Non-pigmented ciliary epithelial cell (primary cell): ENCODE results near the gene SDF4.

Experiments used
- DNase-seq: peaks from one replicate; pipeline ENCODE4 v3.0.0-alpha.2; 2010; ENCODE audit warnings: low read depth

SDF4 gene

DNA sequence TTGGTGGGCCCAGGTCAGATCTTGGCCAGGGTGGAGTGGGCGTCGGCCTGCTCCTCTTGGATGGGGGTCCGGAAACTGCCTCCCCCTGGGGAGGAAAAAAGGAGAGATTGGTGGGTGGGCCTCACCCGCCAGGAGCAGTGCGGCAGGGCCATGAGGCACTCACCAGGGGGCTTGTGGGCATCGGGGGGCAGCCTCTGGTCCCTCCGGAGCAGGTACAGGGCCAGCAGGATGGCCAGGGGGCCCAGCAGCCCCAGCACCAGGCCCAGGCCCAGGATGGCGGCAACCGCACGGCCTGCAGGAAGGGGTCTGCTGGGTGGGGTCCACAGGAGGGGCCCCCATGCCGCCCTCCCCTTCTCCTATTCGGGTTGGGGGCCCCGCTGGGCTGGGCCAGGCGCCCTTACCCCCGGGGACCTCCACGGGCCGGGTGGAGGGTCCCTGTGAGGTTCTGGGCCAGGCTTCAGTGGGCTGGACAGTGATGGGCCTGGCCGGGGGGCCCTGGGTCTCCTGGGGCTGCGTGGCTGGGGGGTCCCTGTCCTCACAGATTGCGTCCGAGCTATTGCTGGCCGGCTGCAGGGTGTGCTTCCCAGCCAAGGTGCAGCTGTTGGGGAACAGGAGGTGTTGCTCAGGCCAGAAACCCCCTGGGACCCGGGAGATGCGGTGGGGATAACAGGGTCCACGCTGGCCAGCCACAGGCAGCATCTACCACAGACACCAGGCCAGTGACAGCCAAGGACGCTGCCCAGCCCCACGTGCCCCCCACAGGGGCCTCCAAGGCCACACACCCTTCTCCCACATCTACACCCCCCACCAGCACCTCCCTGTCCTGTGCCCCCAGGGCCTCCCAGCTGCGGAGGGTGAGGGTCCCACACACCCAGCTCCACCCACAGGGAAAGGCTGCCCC is 20.0 kb downstream of the SDF4 start:
- no peak for DNase-seq

DNA sequence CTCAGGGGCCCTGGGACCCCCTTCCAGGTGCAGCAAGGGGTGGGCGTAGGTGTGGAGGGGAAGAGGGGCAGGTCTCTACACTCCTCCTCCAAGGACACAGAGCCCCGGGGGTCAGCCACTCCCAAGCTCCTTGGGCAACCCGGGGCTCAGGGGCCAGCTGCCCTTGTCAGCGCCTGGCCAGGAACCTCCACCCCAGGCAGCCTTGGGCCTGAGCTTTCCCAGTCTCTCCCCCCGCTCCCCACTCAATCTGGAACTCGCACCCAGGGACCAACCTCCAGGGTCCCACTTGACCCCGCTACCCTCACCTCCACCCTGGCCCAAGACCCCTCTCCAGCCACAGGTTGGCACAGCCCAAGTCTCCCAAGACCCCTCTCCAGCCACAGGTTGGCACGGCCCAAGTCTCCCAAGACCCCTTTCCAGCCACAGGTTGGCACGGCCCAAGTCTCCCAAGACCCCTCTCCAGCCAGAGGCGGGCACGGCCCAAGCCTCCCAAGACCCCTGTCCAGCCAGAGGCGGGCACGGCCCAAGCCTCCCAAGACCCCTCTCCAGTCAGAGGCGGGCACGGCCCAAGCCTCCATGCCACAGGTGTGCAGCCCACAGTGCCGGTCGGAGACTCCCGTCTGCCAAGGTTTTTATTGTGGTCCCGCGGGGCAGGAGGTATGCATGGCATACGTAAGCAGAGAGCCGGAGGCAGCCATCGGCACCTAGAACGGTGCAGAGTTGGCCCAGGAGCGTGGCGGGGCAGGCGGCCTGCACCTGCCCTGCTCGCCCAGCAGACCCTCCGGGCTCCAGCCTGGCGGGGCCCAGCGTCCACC is 20.9 kb downstream of the SDF4 start:
- DNase-seq = no peak

DNA sequence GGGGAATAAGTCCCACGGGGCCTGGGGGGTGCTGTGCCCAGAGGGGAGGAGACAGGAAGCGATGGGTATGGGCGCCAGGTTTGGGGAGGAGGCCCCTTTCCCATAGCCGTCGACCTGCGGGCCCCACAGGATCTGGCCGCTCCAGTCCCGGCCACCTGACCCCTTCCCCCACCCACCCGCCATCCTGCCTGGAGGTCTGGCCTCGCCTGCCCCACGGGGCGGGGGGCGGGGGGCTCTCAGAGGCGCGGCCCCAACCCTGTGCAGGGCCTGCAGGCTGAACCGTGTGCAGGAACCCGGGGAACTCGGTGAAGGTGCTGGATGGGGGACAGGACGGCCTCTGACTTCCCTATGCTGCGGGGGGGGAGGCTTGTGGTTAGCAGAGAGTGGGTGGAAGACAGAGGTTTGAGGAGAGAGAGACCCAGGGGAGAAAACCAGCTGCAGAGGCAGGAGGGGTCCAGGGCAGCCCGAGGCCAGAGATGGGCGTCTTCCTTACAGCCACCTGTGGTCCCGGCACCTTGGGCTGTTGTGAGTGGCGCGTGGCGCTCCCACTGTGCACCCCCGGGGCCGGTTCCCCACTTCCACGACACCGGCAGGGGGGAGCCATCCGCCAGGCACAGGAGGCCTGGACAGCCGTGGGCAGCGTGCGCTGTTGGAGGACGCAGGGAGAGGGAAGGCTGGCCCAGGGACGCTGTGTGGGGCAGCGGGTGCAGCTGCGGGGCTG is 22.9 kb downstream of the SDF4 start:
- DNase-seq = no peak

DNA sequence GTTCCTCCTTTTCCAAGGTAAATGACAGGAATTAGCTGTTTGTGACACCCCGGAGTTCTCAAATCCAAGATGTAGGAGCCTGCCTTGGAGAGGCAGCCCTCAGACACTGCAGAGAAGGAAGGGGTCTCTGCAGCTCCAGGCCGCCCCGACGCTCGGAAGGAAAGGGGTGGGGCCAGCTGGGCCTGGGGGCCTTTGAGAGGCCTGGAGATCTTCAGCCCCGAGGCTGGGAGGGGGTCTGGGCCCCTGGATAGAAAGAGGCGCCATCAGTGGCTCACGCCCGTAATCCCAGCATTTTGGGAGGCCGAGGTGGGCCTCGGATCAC is 24.3 kb downstream of the SDF4 start:
- no peak for DNase-seq

DNA sequence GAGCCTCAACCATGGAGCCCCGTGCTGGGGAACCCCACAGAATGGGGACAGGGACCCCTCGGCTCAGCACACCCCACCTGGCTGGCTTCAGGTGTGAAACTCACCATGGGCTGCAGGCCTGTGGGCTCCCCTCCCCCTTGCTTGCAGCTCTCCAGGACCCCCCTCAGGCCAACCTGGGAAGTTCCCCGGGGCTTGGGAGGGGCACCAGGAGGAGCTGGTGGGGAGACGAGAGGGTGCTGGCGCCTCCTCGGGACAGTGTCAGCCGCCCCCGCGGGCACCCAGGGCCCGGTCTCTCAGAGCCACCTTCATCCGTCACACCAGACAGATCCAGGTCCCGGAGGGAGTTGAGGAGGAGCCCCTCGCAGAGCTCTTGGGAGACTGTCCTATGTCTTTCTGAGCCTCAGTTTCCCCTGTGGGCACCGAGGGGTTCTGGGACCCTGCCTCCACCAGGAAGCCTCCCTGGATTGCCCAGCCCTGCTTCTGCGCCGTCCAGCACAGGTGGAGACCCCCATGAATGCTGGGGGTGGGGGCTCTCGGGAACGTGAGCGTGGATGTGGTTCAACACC is 24.8 kb downstream of the SDF4 start:
- no peak for DNase-seq

DNA sequence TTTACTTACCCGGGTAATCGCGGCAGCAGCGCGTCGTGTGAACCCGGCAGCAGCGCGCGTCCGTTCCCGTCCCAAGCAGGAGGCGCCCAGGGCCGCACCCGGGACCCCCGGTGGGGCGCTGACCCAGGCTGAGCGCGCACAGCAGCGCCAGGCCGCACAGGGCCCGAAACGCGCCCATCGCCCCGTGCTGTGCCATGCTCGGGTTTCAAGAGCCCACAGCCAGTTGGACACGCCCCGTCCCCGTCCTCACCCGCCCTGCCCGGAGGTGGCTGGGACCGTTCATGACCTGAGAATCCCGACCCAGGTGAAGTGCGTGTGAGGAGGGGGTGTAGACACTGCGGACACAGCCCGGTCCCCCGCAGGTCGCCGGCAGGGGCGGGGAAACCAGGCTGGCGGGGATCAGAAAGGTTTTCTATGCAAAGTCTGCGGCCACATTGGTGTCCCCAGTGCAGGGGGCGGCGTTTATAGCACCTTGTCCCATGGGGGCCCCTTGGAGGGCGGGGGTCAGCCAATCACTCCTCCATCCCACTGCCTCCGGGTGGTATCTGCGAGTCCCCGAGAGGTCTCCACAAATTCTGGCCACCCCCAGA is 25.3 kb downstream of the SDF4 start, which contains the start of gene TNFRSF18:
Gene TNFRSF18, minus strand, starts transcription at position 217 of the 590 bp plus-strand sequence. Its CDS starts 21 bp downstream, at position 196.
- no peak for DNase-seq

DNA sequence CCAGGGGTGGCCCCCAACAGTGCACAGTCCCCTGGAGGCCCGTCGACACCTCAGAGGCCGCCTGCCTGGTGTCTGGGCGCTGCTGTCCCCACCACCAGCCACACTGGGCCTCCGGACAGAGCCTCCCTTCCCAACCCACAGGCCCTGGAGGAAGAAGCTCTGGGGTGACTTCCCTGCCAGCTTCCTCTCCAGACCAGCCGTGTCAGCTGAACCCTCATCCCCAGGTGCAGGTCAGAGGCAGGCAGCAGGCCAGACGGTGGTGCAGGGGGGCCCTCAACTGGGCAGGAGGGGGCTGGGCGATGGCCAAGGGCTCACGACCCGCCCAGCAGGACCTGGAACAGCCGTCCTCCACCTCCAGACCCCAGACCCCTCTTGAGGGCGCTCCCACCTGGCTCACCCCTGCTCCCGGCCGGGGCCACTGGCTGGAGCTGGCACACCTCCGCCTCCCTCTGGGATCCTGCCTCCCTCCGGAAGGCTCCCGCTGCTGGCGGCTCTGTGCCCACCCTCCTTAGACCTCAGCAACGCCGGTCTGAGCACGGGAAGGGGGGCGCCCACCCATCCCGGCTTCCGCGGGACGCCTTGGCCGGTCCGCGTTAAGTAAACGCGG is 25.9 kb downstream of the SDF4 start:
- no peak for DNase-seq

DNA sequence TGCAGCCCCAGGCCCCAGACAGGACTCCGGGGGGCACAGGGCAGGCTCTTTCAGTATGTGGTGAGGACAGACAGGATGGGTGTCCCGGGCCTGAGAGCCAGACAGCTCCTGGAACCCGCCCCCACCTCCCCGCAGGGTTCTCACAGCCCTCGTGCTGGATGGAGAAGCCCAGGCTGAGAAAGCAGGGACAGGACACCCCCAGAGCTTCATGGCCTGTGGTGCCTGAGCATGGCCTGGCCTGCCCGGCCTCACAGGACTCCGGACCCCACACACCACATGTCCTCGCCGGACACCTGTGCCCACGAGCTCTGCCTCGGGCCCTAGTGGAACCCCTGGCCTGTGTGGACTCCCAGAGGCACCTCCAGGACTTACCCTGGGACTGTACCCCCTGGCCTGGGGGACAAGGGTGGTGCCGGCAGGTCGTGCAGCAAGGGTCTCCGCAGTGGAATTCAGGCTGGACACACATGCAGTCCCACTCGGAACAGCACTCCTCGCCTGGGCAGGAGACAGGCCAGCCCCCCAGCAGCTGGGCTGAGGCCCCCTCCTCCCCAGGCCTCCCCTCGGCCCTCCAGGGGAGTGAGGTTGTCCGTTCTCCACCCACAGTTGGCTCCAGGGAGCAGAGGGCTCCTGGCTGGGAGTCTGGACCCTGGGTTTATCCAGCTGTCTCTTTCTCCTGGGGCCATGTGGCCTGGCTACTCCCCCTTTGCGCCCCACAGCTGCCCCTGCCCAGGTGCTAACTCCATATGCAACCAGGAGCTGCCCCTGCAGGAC is 26.6 kb downstream of the SDF4 start:
- no peak for DNase-seq

DNA sequence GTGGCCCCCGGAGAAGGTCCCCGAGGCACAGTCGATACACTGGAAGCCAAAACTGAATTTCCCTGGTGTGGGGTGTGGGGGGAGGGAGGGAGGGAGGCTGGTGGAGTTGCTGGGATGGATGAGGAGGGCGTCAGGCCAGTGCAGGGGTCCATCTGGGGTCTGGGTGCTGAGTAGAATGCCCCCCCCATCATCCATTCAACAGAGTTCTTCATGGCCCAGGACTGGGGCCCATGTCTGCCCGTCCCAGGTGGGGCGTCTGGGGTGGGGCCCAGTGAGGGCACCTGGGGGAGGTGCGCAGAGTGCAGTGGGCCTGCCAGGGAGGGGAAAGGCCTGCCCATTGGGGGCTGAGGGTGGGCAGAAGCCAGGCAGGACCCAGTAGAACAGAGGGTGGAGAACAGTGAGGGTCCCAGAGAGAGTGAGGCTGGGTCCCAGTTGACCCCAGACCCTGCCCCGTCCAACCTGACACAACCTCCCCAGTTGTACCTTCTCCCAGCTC is 27.3 kb downstream of the SDF4 start:
- no peak for DNase-seq

DNA sequence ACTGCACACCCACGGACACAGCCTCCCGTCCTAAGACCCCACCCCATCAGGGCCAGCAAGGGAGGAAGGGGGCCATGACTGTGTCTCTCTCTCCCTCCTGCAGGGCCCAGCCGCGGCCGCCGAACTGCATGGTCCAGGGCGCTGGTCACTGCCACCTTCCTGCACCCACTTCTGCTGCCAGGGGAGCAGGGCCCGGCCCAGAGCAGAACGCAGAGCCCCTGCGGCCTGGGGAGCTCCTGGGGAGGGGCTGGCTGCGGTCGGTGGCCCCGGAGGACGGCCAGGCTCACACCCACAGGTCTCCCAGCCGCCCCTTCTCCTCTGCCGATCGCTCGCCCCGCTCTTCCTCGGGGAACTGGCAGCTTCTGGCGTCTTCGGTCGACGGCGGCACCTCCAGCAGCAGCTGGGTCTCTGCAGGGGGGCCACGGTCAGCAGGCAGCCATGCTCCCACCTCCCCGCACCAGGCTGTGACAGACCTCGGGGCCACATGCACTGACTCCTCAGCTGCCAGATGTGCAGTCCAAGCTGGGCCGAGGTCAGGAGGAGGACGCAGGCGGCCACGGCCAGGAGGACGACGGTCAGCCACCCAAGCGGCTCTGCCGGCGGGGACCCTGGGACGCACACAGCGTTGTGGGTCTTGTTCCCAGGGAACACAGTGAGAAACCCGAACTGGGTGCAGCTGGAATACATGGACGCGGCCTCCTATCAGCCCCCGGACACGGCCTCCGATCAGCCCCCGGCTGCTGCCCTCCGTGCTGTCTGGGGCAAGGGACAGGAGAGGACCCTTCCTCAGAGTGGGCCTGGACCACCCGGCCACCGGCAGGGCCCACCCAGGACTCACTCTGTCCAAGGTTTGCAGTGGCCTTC is 28.0 kb downstream of the SDF4 start:
- no peak for DNase-seq

DNA sequence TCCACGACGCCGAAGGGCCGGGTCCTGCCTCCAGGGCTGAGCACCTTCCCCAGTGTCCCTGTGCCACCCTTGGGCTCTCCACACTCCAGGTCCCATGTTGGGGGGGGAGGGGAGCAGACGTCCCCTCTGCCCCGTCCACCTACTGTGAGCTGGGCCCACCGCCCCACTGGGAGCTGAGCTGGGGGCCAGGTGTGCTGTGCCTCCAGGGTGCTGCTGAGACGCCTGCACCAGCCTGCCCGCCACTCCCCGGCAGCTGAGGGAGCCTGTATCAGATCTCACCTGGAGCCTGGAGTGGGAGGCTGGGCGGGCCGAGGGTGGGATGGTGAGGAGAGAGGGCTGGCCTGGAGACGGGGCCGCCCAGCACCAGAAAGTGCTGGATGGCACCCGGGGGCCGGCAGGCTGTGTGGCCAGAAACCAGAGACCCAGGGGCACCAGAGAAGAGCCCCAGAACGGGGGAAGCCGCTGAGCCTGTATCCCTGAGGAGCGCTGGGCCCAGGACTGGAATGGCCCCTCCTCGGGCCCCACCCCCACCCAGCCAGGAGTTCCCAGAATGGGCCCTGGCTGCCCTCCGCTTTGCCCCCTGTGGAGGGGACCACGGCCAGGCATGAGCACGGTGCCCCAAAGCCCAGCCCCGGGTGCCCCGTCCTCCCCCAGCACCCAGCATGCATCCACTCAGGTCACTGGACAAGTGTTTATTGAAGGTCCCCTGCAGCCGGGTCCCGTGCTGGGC is 28.8 kb downstream of the SDF4 start:
- no peak for DNase-seq

DNA sequence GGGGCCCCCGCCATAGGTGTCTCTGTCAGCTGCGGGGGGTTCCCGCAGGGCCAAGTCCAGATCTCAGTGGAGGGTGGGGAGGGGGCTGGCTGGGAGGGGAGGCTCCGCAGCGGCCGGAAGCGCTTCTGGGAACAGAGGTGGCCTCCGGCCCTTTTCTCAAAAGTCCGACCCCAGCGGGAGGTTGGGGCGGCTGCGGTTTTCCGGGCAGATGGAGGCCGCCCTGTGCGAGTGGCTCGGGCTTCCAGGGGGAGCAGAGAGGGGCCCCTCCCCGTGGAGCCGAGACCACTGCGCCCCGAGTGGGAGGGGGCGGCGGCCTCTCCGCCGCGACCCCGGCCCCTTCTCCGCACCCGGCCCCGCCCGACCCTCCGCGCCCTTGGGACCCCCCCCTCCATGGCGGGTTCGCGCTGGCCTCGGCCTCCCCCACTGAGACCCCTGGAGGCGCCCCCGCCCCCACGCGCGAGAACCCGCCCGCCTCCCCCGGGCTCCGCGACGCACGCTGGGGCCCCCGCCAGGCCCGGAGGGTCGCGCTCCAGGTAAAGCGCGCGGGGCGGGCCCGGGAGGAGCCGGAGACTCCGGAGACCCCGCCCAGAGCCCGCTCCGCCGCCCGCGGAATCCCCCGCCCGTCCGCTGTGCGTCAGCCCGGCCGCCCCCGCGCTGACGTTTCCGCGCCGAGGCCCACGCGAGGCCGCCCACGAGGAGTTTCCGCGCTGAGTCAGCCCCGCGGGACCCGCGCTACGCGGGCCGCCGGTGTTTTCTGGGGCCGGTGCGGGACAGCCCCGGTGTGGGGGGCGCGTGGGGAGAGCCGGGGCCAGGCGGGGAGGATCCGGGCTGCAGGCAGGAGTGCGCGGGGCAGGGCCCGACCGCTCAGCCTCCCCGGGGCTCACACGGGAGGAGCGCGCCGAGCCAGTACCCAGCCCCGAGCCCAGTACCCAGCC is 30.7 kb downstream of the SDF4 start:
- DNase-seq = peak; percentile 1

DNA sequence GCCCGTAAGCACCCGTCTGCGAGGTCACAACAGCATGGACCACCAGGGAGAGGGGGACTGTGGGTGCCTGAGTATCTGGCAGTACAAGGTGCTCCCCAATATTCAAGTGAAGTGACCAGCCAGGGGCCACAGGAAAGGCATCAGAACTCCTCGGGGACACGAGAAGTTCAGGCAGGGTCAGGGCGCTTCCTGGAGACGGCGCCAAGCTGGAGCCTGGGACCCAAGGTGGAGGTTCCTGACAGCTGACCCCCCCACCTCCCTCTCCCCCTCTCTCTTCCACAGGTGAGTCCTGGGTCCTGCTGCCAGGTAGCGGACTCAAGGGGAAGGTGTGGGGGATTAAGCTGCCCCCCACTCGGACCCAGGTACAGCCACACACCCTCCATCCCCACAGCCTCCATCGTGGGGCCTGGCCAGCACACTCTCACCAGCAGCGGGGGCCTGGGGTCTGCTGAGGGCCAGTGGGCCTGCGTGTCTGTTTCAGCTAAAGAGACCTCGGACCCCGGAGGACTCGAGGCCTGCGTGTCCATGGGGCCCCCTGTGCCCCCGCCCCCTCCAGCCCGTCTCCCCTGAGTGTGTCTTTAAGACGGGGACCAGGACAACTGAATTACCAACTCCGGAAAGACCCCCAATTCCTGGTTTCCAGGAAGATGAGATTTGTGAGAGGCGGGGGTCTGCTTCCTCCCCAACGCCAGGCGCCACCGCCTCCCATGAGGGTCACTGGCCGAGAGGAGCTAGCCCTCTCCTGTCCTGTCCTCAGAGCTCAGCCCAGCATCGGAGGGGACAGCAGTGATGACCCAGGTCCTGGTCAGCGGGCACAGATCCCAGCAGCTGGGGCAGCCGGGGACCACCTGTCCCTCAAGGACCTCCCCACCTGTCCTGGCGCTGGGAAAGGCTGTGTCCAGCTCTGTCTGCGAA is 31.6 kb downstream of the SDF4 start:
- DNase-seq = no peak

DNA sequence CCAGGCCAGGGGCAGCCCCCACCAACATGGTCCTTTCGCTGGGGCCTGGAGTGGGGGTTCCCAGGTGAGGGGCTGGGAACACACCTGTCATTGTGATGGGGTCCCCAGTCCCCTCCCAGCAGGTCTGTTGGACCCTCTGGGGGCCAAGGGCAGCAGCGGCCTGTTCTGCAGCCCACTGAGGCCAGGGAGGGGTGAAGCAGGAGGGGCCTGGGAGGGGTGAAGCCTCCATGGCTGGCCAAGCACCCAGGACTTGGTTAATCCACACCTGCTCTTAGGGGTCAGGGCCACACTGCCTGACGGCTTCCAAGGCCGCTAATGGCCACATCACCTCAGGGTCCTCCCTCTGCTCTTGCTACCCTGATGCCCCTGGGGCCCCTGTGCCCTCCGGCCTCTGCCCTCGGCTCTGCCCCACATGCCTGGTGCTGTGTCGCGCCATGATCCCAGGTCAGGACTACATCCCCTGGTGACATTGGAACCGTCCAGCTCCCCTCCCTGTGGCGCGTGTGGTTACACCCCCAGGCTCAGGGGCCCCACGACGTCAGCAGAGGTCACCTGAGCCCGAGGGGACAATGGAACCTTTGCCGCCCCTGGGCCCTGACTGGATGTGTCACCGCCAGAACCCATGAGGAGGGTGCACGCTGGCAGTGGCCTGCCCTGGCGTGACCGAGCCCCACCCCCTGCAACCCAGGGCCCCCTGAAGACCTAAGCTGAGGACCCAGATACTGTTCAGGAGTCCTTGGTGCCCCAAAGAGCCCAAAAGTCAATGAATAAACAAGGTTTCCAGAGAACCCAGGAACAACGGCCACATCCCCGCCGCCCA is 32.5 kb downstream of the SDF4 start:
- DNase-seq = no peak

DNA sequence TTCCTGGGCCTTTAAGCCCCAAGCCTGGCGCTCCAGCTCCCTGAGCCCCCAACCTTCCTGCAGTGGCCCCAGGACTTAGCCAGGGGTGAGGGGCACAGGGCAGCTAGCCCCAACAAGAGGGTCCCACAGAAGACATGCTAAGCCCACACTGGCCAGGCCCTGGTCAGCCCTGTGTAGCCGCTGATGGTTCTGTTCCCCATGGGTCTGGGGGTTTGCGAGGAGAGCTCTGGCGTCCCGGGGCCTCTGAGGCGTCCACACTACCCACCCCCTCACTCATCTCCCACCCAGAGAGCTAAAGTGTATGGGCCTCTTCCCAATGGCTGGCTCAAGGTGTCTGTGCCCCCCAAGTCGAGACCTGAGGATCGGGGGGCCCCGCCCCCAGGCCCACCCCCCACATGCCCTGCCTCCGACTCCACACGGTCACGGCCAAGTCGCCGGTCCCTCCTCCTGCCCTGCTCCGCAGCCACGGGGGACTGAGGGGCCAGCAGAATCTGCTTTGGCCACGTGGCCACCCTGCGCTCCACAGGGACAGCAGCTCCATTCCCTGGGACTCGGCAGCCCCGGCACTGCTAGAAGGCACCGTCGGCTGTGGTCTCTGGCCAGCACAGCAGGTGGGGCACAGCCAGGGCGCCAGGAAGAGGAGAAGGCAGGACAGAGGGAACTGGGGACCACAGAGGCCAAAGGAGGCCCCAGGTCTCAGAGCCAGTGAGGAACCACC is 33.2 kb downstream of the SDF4 start:
- DNase-seq = no peak
